HepG2 (cell line): ENCODE results near the gene UFSP2.

Experiments
- CTCF ChIP-seq: sonication (generic); formaldehyde crosslinking; IDR thresholded peaks from 2 replicates; pipeline ENCODE4 v1.5.0; 2020; ENCODE audit warnings: mild to moderate bottlenecking, missing genetic modification reagents, moderate library complexity
- ESRRA ChIP-seq: sonication (generic); formaldehyde crosslinking; IDR thresholded peaks from 2 replicates; pipeline ENCODE4 v1.5.1; 2020; ENCODE audit warnings: mild to moderate bottlenecking, low read depth, missing genetic modification reagents
- FOXM1 ChIP-seq: sonication (generic); formaldehyde crosslinking; IDR thresholded peaks from 2 replicates; pipeline ENCODE4 v1.5.0; 2020; ENCODE audit warnings: missing genetic modification reagents
- MAX ChIP-seq: IDR thresholded peaks from 2 replicates; pipeline ENCODE4 v1.6.1; 2012; ENCODE audit warnings: inconsistent platforms
- RBFOX2 ChIP-seq: fragments of 200-400 bp; formaldehyde crosslinking; IDR thresholded peaks from 2 replicates; pipeline ENCODE4 v1.6.1; 2017; ENCODE audit warnings: low read depth, mild to moderate bottlenecking, low read length
- SIN3A ChIP-seq: IDR thresholded peaks from 2 replicates; pipeline ENCODE4 v1.6.1; 2011; ENCODE audit warnings: low read depth, mild to moderate bottlenecking, control low read depth, low read length, borderline replicate concordance
- ZNF335 ChIP-seq: sonication (generic); formaldehyde crosslinking; IDR thresholded peaks from 2 replicates; pipeline ENCODE4 v1.4.0; 2020; ENCODE audit warnings: missing genetic modification reagents

DNA sequence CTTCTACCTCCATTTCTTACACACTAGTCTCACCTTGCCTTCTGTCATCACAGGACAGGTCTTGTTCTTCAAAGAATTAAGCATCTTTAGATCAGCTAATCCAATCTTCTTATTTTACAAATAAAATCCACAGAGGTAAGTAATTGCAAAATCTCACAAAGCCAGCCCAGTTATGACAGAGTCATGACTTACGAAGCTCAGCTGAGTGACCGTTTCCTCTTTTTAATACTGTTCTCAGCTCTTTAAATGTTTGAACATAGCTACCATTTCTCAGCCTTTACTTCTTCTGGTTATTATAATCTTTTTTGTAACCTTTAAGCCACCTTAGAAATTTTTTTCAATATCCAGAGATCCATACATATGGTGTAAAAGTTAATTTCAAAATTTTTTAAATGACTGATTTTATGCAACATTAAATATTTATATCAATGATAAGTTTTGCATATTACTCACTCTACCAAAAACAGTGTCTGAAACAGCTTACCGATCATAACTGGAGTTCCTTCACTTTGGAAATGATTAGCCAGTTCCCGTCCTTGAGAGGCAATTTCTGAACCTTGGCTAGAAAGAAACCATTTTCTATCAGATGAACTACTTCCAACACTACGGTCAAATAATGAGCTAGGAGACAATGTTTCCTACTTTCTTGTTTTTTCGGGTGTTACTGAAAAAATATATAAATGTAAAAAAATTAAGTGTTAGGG is 20.3 kb downstream of the UFSP2 start:
- TF ChIP-seq MAX (no peak), CTCF (CRISPR knock-in tag) (no peak), ESRRA (CRISPR knock-in tag) (no peak), ZNF335 (CRISPR knock-in tag) (no peak), RBFOX2 (no peak), FOXM1 (CRISPR knock-in tag) (no peak), SIN3A (no peak)
